ENCODE data around the gene LRCOL1. TPM values are rescaled to one million over a fixed set of nuclear protein-coding genes. Genes with fewer than 3 reads are reported as not detected.

Gene LRCOL1
- total and polyA plus RNA-seq, 8 donors: 0.60 TPM; not detected in 7

- TF ChIP-seq POLR2AphosphoS5 (IDR thresholded peaks at IDR 0.05) (no peak), EP300 (IDR thresholded peaks at IDR 0.05) (no peak), POLR2A (IDR thresholded peaks at IDR 0.05) (no peak), CTCF (IDR thresholded peaks at IDR 0.05) (no peak)
- no peaks in the 10 kb centered on the region for H3K9me3 ChIP-seq
- H3K36me3 ChIP-seq: peaks cover 21 to 93% (median 88%) of the 10 kb centered on the region in 4 donors
- H3K27me3 ChIP-seq: no peaks in the 10 kb centered on the region
- no peak overlapping the region for H3K27ac ChIP-seq
- H3K4me1 ChIP-seq: no peaks in the 10 kb centered on the region
- intact Hi-C loops (cut with DNase I; ENCODE audit: low total_unique reads): no loop called here
- 92 to 96% (median 95%) methylated on average over 17 to 24 of the region's 24 CpGs for WGBS, 5 donors
- no peak for DNase-seq
- H3K4me3 ChIP-seq: no peak overlapping the region
Observed at GRCh38 chr12:132648616-132649225, 38.3 kb upstream of the LRCOL1 start.

- DNase-seq: no peak
- Histone ChIP-seq H3K9me3 (no peaks in the 10 kb centered on the region), H3K27me3 (no peaks in the 10 kb centered on the region), H3K36me3 (peaks cover 29 to 93% (median 88%) of the 10 kb centered on the region in 4 donors), H3K27ac (no peak overlapping the region), H3K4me3 (no peak overlapping the region), H3K4me1 (no peaks in the 10 kb centered on the region)
- TF ChIP-seq CTCF (IDR thresholded peaks at IDR 0.05) (no peak), EP300 (IDR thresholded peaks at IDR 0.05) (no peak), POLR2A (IDR thresholded peaks at IDR 0.05) (no peak), POLR2AphosphoS5 (IDR thresholded peaks at IDR 0.05) (no peak)
- WGBS, 5 donors: 96 to 97% (median 96%) methylated on average over 10 of the region's 10 CpGs
- intact Hi-C loops (cut with DNase I; ENCODE audit: low total_unique reads): no loop called here
Observed at GRCh38 chr12:132647858-132648257, 37.5 kb upstream of the LRCOL1 start.

GRCh38 chr12:132646850-132647249 is 36.5 kb upstream of the LRCOL1 start:
- Histone ChIP-seq H3K27ac (no peak overlapping the region), H3K4me1 (no peaks in the 10 kb centered on the region), H3K36me3 (peaks cover 39 to 93% (median 88%) of the 10 kb centered on the region in 4 donors), H3K9me3 (no peaks in the 10 kb centered on the region), H3K27me3 (no peaks in the 10 kb centered on the region), H3K4me3 (no peak overlapping the region)
- no peak for DNase-seq
- WGBS, 5 donors: 91 to 92% (median 92%) methylated on average over 7 of the region's 7 CpGs
- intact Hi-C loops (cut with DNase I; ENCODE audit: low total_unique reads): no loop called here
- TF ChIP-seq EP300 (IDR thresholded peaks at IDR 0.05): no peak
- no peak for TF ChIP-seq CTCF (IDR thresholded peaks at IDR 0.05)
- no peak for TF ChIP-seq POLR2AphosphoS5 (IDR thresholded peaks at IDR 0.05)
- TF ChIP-seq POLR2A (IDR thresholded peaks at IDR 0.05): no peak

- intact Hi-C loops (cut with DNase I; ENCODE audit: low total_unique reads): no loop called here
- H3K27ac ChIP-seq: no peak overlapping the region
- H3K4me3 ChIP-seq: no peak overlapping the region
- no peak for DNase-seq
- H3K9me3 ChIP-seq: no peaks in the 10 kb centered on the region
- H3K36me3 ChIP-seq: peaks cover 36 to 95% (median 90%) of the 10 kb centered on the region in 4 donors
- 93 to 97% (median 96%) methylated on average over 27 to 30 of the region's 30 CpGs for WGBS, 5 donors
- TF ChIP-seq POLR2A (IDR thresholded peaks at IDR 0.05) (no peak), EP300 (IDR thresholded peaks at IDR 0.05) (no peak), POLR2AphosphoS5 (IDR thresholded peaks at IDR 0.05) (no peak), CTCF (IDR thresholded peaks at IDR 0.05) (no peak)
- no peaks in the 10 kb centered on the region for H3K4me1 ChIP-seq
- no peaks in the 10 kb centered on the region for H3K27me3 ChIP-seq
Observed at GRCh38 chr12:132642846-132643835, 32.8 kb upstream of the LRCOL1 start.

Data from stomach (tissue), 9 donors.